ENCODE measurements around the gene SFTA2. TPM values are rescaled to one million over a fixed set of nuclear protein-coding genes. Genes with fewer than 3 reads are reported as not detected.

Gene SFTA2
- polyA plus RNA-seq, 3 donors: not detected

DNA sequence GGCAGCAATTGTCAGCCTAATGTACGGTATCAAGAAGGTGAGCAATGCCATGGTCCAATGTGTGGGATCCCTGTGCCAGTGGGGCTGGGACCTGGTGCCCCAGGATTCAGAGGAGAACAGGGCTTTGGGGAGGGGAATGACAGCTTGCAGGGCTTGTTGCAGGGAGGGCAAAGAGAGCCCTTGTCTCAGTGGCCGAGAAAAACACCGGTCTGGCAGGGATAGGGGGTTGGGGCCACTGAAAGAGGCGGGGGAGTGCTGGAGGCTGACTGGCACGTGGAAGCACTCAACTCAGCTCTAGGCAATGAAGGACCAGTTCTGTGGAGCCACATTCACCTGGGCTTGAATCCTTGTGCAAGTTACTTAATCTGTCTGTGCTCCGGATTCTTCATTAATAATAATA, 5.3 kb upstream of the SFTA2 start:
- intact Hi-C loops (cut with micrococcal nuclease): no loop called here

DNA sequence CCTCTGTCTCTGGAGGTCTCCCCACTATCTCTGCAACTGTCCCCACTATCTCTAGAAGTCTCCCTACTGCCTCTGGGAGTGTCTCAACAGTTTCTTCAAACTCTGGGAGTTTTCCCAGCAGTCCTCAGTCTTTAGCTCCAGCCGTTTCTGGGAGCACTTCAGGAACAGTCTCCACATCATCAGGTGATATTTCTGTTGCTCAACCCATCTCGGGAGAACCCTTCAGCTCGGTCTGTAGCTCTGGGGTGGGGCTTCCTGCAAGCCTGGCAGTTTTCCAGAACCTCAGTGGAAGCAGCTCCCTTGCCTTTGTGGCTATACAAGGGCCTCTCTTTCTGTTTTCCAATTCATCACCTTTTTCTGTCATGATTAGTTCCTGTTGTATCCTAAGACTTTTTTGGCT, 3.0 kb upstream of the SFTA2 start:
- H2AFZ ChIP-seq (ENCODE audit: insufficient read depth, low read depth, low read length, poor library complexity, severe bottlenecking): no peak overlapping the region
- no peak overlapping the region for H3K27ac Mint-ChIP-seq

More for the DNA sequence above, 5.3 kb upstream of the SFTA2 start:
- Mint-ChIP-seq H3K4me3 (no peak overlapping the region), H3K36me3 (no peaks in the 10 kb centered on the region), H3K27me3 (ENCODE audit: low read depth in 3 of 3) (peaks cover 14 to 31% (median 17%) of the 10 kb centered on the region in 3 donors), H3K9me3 (peaks cover 0 to 3% (median 2%) of the 10 kb centered on the region in 7 donors), H3K4me1 (peaks cover 14% of the 10 kb centered on the region), H3K27ac (no peak overlapping the region)
- TF ChIP-seq, protein P1, sequence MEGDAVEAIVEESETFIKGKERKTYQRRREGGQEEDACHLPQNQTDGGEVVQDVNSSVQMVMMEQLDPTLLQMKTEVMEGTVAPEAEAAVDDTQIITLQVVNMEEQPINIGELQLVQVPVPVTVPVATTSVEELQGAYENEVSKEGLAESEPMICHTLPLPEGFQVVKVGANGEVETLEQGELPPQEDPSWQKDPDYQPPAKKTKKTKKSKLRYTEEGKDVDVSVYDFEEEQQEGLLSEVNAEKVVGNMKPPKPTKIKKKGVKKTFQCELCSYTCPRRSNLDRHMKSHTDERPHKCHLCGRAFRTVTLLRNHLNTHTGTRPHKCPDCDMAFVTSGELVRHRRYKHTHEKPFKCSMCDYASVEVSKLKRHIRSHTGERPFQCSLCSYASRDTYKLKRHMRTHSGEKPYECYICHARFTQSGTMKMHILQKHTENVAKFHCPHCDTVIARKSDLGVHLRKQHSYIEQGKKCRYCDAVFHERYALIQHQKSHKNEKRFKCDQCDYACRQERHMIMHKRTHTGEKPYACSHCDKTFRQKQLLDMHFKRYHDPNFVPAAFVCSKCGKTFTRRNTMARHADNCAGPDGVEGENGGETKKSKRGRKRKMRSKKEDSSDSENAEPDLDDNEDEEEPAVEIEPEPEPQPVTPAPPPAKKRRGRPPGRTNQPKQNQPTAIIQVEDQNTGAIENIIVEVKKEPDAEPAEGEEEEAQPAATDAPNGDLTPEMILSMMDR (IDR thresholded peaks at IDR 0.05): no peak
- no peaks in the 10 kb centered on the region for H4K20me1 ChIP-seq (ENCODE audit: insufficient read depth, low read length)
- no peaks in the 10 kb centered on the region for H3K79me2 ChIP-seq (ENCODE audit: insufficient read depth, low read length)
- no peak overlapping the region for H3K4me3 ChIP-seq (replicated peaks in 1 of 3; ENCODE audit: low read depth in 2 of 3, low read length in 3 of 3)
- no peak overlapping the region for H2AFZ ChIP-seq (ENCODE audit: insufficient read depth, low read depth, low read length, poor library complexity, severe bottlenecking)
- no peaks in the 10 kb centered on the region for H3K36me3 ChIP-seq (replicated peaks in 1 of 2; ENCODE audit: control insufficient read depth in 1 of 2, insufficient read depth in 2 of 2, low read length in 2 of 2)
- no peak overlapping the region for H3K4me2 ChIP-seq (replicated peaks; ENCODE audit: extremely low read depth, low read length, poor library complexity, severe bottlenecking)
- H3K9me3 ChIP-seq (replicated peaks in 1 of 2; ENCODE audit: control insufficient read depth in 1 of 2, insufficient read depth in 1 of 2, low read length in 2 of 2): no peaks in the 10 kb centered on the region
- H3K4me1 ChIP-seq (ENCODE audit: control insufficient read depth in 1 of 2, insufficient read depth in 2 of 2, low read length in 2 of 2): no peaks in the 10 kb centered on the region
- peaks cover 2 to 7% of the 10 kb centered on the region in 2 donors for H3K27me3 ChIP-seq (ENCODE audit: control insufficient read depth in 2 of 2, insufficient read depth in 2 of 2, low read length in 2 of 2)
- no peak for DNase-seq
- 96% methylated on average over 4 of the region's 6 CpGs for WGBS (ENCODE audit: insufficient coverage)
- no peak overlapping the region for H3K9ac ChIP-seq (ENCODE audit: insufficient read depth, low read length, poor library complexity, severe bottlenecking)
- no peak overlapping the region for H3K27ac ChIP-seq (ENCODE audit: low read depth in 1 of 2, low read length in 2 of 2)

More for the DNA sequence above, 3.0 kb upstream of the SFTA2 start:
- Mint-ChIP-seq H3K4me3 (no peak overlapping the region), H3K36me3 (no peaks in the 10 kb centered on the region), H3K4me1 (peaks cover 14% of the 10 kb centered on the region), H3K9me3 (peaks cover 0 to 3% (median 2%) of the 10 kb centered on the region in 7 donors), H3K27me3 (ENCODE audit: low read depth in 3 of 3) (peaks cover 9 to 14% (median 10%) of the 10 kb centered on the region in 3 donors)
- Histone ChIP-seq H3K4me1 (ENCODE audit: control insufficient read depth in 1 of 2, insufficient read depth in 2 of 2, low read length in 2 of 2) (no peaks in the 10 kb centered on the region), H4K20me1 (ENCODE audit: insufficient read depth, low read length) (no peaks in the 10 kb centered on the region), H3K4me3 (replicated peaks in 1 of 3; ENCODE audit: low read depth in 2 of 3, low read length in 3 of 3) (no peak overlapping the region), H3K36me3 (replicated peaks in 1 of 2; ENCODE audit: control insufficient read depth in 1 of 2, insufficient read depth in 2 of 2, low read length in 2 of 2) (no peaks in the 10 kb centered on the region), H3K27ac (ENCODE audit: low read depth in 1 of 2, low read length in 2 of 2) (no peak overlapping the region), H3K4me2 (replicated peaks; ENCODE audit: extremely low read depth, low read length, poor library complexity, severe bottlenecking) (no peak overlapping the region), H3K9me3 (replicated peaks in 1 of 2; ENCODE audit: control insufficient read depth in 1 of 2, insufficient read depth in 1 of 2, low read length in 2 of 2) (no peaks in the 10 kb centered on the region), H3K9ac (ENCODE audit: insufficient read depth, low read length, poor library complexity, severe bottlenecking) (no peak overlapping the region), H3K79me2 (ENCODE audit: insufficient read depth, low read length) (no peaks in the 10 kb centered on the region), H3K27me3 (ENCODE audit: control insufficient read depth in 2 of 2, insufficient read depth in 2 of 2, low read length in 2 of 2) (no peaks in the 10 kb centered on the region)
- intact Hi-C loops (cut with micrococcal nuclease): no loop called here
- 3% methylated on average over 3 of the region's 3 CpGs for WGBS (ENCODE audit: insufficient coverage)
- TF ChIP-seq, protein P1 (IDR thresholded peaks at IDR 0.05): no peak
- no peak for DNase-seq
